ENCODE data around the gene PTP4A2.
"Not testable (repeated sequence)": the region's sequence is repeated elsewhere in the genome, so short reads cannot be mapped to it uniquely, and the experiment has no call there.

Gene PTP4A2

DNA sequence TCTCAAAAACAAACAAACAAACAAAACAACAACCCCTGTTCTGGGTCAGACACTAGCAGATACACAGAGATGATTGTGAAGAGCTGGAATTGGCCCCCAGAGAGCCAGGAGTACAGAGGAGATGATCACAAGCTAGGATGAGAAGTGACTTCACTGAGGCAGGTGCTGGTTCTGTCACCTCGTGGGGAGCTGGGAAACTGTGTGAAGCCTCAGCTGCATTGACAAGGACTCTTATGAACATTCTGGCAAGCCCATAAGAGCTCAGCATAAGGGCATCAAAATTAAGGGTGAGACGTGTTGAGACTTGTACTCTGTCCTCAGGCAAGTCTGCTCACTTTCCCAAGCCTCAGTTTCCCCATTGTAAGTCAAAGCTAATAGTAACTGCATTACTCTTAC is 14.7 kb upstream of the PTP4A2 start:
- ChIA-PET POLR2A (interaction anchor here (0.6 kb wide), 1 partner anchor 121 kb away, joined by 3 read pairs; no protein-coding TSS in a partner anchor), CTCF (interaction anchor here (1.0 to 9.3 kb wide), 5 partner anchors 9 to 52 kb away, joined by 3 to 102 read pairs (median 23); partner anchors contain the start of gene PTP4A2)
- TF ChIP-seq, protein P1, sequence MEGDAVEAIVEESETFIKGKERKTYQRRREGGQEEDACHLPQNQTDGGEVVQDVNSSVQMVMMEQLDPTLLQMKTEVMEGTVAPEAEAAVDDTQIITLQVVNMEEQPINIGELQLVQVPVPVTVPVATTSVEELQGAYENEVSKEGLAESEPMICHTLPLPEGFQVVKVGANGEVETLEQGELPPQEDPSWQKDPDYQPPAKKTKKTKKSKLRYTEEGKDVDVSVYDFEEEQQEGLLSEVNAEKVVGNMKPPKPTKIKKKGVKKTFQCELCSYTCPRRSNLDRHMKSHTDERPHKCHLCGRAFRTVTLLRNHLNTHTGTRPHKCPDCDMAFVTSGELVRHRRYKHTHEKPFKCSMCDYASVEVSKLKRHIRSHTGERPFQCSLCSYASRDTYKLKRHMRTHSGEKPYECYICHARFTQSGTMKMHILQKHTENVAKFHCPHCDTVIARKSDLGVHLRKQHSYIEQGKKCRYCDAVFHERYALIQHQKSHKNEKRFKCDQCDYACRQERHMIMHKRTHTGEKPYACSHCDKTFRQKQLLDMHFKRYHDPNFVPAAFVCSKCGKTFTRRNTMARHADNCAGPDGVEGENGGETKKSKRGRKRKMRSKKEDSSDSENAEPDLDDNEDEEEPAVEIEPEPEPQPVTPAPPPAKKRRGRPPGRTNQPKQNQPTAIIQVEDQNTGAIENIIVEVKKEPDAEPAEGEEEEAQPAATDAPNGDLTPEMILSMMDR (IDR thresholded peaks at IDR 0.05; ENCODE audit: insufficient read depth, low read length, missing control alignments): no peak
- no peak for DNase-seq (ENCODE audit: low read depth, low spot score)
- no peak overlapping the region for H3K4me3 ChIP-seq (ENCODE audit: low read depth, low read length)

DNA sequence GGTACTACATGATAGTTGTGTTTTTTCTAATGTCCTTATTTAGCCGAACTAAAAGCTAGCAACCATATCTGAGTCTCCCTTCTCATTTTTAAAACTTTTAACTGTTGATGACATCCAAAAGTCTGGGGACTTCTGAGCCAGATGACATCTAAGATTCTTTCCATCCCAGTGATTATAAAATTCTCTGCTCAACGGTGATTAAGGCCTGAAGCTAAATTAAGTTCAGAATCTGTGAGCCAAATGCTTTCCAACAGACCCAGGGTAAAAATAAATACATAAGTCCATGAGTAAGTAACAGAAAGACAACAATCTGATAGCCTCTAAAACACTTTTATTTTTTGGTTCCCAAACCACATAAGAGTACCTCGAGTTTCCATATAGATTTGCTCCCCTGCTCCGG is 13.1 kb upstream of the PTP4A2 start:
- DNase-seq (ENCODE audit: low read depth, low spot score): no peak
- TF ChIP-seq, protein P1 (IDR thresholded peaks at IDR 0.05; ENCODE audit: insufficient read depth, low read length, missing control alignments): no peak
- POLR2A ChIA-PET: no interaction called here
- no peak overlapping the region for H3K4me3 ChIP-seq (ENCODE audit: low read depth, low read length)
- CTCF ChIA-PET: interaction anchor here (1.1 to 9.3 kb wide), 5 partner anchors 10 to 112 kb away, joined by 3 to 102 read pairs (median 6); partner anchors contain the start of gene PTP4A2

GRCh38 chr1:31949862-31950261 is 11.7 kb upstream of the PTP4A2 start:
- TF ChIP-seq, protein P1 (IDR thresholded peaks at IDR 0.05; ENCODE audit: insufficient read depth, low read length, missing control alignments): no peak
- DNase-seq (ENCODE audit: low read depth, low spot score): no peak
- ChIA-PET POLR2A (no interaction called here), CTCF (interaction anchor here (1.0 to 9.3 kb wide), 4 partner anchors 8 to 14 kb away, joined by 3 to 102 read pairs (median 4); partner anchors contain the start of gene PTP4A2)
- no peak overlapping the region for H3K4me3 ChIP-seq (ENCODE audit: low read depth, low read length)

GRCh38 chr1:31945677-31946076 is 7.5 kb upstream of the PTP4A2 start:
- DNase-seq (ENCODE audit: low read depth, low spot score); POLR2A ChIA-PET; H3K4me3 ChIP-seq (ENCODE audit: low read depth, low read length): not testable (repeated sequence)
- CTCF ChIA-PET: interaction anchor here (1.1 to 6.0 kb wide), 4 partner anchors 9 to 32 kb away, joined by 3 to 48 read pairs (median 23); no protein-coding TSS in a partner anchor

- CTCF ChIA-PET: interaction anchor here (0.7 to 6.0 kb wide), 7 partner anchors 10 to 128 kb away, joined by 3 to 48 read pairs (median 6); partner anchors contain the start of gene SPOCD1
- TF ChIP-seq, protein P1 (IDR thresholded peaks at IDR 0.05; ENCODE audit: insufficient read depth, low read length, missing control alignments): no peak
- DNase-seq (ENCODE audit: low read depth, low spot score): no peak
- peak overlapping the region; percentile 46 for H3K4me3 ChIP-seq (ENCODE audit: low read depth, low read length)
- POLR2A ChIA-PET: interaction anchor here (0.6 to 2.6 kb wide), 2 partner anchors 11 to 49 kb away, joined by 3 to 31 read pairs; no protein-coding TSS in a partner anchor
Observed at GRCh38 chr1:31944205-31945089, 6.3 kb upstream of the PTP4A2 start.

DNA sequence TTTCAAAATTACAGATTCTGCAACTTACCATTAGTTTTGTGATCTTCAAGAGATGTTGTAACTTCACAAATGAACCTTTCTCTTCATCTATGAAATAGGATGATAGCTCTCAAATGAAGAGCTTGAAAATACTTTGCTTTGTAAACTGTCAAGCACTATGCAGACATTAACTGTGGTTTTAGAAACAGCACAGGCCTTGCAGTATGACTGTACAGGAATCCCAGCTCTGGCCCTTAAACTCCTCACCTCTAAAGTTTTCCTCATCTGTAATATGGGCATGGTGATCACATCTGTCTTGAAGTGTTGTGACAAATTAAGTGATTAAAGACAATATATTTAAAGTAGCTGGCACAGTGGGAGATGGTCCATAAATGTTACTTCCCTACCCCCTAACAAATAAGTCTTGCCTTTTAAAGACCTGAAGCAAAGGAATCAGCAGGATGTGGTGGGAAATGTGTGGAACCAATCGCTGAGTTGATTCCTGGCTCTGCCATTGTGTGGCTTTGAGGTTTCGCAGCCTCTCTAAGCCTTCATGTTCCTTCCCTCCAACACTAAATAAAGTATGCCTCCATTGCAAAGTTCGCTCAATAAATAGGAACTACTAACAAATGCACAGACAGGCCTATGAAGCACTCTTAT is 5.5 kb upstream of the PTP4A2 start:
- no peak for DNase-seq (ENCODE audit: low read depth, low spot score)
- peak overlapping the region; percentile 20; the same call in 1 of the 2 replicates for H3K4me3 ChIP-seq (ENCODE audit: low read depth, low read length)
- TF ChIP-seq, protein P1 (IDR thresholded peaks at IDR 0.05; ENCODE audit: insufficient read depth, low read length, missing control alignments): no peak
- POLR2A ChIA-PET: interaction anchor here (0.6 to 2.6 kb wide), 2 partner anchors 12 to 49 kb away, joined by 3 to 31 read pairs; no protein-coding TSS in a partner anchor
- CTCF ChIA-PET: interaction anchor here (0.7 to 6.0 kb wide), 5 partner anchors 11 to 128 kb away, joined by 3 to 48 read pairs (median 8); partner anchors contain the start of gene SPOCD1

DNA sequence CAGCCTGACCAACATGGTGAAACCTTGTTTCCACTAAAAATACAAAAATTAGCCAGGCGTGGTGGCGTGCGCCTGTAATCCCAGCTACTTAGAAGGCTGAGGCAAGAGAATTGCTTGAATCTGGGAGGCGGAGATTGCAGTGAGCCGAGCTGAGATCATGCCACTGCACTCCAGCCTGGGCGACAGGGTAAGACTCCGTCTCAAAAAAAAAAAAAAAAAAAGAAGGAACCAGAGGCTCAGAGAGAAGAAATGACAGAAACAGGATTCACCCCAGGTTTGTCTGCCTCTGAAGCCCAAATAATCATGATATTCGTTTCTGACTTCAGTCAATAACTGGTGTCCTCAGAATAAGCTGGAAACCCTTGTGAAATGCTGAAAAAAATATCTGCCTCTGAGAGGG is 3.9 kb upstream of the PTP4A2 start:
- H3K4me3 ChIP-seq (ENCODE audit: low read depth, low read length); DNase-seq (ENCODE audit: low read depth, low spot score); POLR2A ChIA-PET: not testable (repeated sequence)
- CTCF ChIA-PET: interaction anchor here (0.9 to 6.0 kb wide), 6 partner anchors 8 to 126 kb away, joined by 3 to 48 read pairs (median 4); partner anchors contain the start of gene SPOCD1
